GM10847 (cell line): Measurements from ENCODE around the gene GUCD1.

Experiments used
- POLR2A ChIP-seq: IDR thresholded peaks from 2 replicates; pipeline ENCODE4 v1.6.1; 2011; ENCODE audit not compliant: insufficient read length; ENCODE audit errors: extremely low read depth

Gene GUCD1

GRCh38 chr22:24518771-24519485, 36.0 kb downstream of the GUCD1 start:
- no peak for TF ChIP-seq POLR2A

GRCh38 chr22:24518228-24518627, 36.7 kb downstream of the GUCD1 start:
- TF ChIP-seq POLR2A, result no peak

GRCh38 chr22:24517446-24517845, 37.5 kb downstream of the GUCD1 start:
- TF ChIP-seq POLR2A, result no peak

GRCh38 chr22:24516301-24516737, 38.6 kb downstream of the GUCD1 start:
- no peak for TF ChIP-seq POLR2A

- no peak for TF ChIP-seq POLR2A
These were observed 40.0 kb downstream of the GUCD1 start for GRCh38 chr22:24515027-24515338.

- no peak for TF ChIP-seq POLR2A
These were observed 40.5 kb downstream of the GUCD1 start for GRCh38 chr22:24514241-24515026.

GRCh38 chr22:24513378-24514240, 41.3 kb downstream of the GUCD1 start:
- TF ChIP-seq POLR2A, result no peak

- no peak for TF ChIP-seq POLR2A
These were observed 42.9 kb downstream of the GUCD1 start for GRCh38 chr22:24512043-24512442.

GRCh38 chr22:24510637-24511625, 44.0 kb downstream of the GUCD1 start:
- no peak for TF ChIP-seq POLR2A

GRCh38 chr22:24507716-24508115, 47.2 kb downstream of the GUCD1 start:
- no peak for TF ChIP-seq POLR2A

GRCh38 chr22:24506802-24507438, 48.0 kb downstream of the GUCD1 start:
- no peak for TF ChIP-seq POLR2A

GRCh38 chr22:24504956-24505736, 49.8 kb downstream of the GUCD1 start:
- TF ChIP-seq POLR2A, result no peak

GRCh38 chr22:24504540-24504939, 50.4 kb downstream of the GUCD1 start:
- no peak for TF ChIP-seq POLR2A
